NCI-H2196 (cell line): Measurements from ENCODE around the gene ELOB.

ENCODE experiments used
- DNase-seq: peaks from one replicate; lab custom pipeline; 2025; ENCODE audit not compliant: unreplicated experiment; lab: John Stamatoyannopoulos, UW

ELOB gene

DNA sequence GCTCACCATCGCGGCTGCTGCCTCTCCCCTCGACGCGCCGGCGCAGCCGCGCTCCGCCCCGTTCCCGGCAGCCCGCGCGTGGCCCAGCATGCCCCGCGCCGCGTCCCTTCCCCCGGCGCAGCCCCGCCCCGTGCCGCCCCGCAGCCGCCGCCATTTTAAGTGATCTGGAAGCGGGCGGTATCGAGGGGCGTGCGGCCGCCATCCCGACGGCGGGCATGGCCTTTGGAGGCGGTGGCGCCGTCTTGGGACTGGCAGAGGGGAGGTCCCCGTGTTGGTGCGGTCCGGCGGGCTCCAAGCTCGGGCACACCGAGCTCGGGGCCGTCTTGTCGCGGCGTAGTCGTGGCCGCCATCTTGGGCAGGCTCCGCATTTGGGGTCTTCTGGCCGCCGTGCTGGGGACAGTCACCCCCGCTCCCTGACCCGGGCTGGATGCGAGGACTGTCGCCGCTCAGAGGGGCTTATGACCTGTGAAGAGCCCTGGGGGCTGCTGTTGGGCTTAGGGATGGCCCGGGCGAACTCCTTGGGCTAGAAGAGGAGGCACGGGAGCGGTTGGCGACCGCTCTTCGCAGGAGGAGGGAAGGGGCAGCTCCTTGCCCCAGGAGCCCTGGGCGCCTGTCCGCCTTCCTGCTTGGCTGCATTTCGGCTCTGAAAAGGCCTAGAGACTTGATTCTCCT, at the start of gene ELOB:
Gene ELOB (minus strand): TSS at position 50 of the 672 bp plus-strand sequence. CDS start 41 bp downstream, at position 9.
- DNase-seq: peak; percentile 88

GRCh38 chr16:2825906-2826305, 48.8 kb upstream of the ELOB start:
- DNase-seq: no peak

DNA sequence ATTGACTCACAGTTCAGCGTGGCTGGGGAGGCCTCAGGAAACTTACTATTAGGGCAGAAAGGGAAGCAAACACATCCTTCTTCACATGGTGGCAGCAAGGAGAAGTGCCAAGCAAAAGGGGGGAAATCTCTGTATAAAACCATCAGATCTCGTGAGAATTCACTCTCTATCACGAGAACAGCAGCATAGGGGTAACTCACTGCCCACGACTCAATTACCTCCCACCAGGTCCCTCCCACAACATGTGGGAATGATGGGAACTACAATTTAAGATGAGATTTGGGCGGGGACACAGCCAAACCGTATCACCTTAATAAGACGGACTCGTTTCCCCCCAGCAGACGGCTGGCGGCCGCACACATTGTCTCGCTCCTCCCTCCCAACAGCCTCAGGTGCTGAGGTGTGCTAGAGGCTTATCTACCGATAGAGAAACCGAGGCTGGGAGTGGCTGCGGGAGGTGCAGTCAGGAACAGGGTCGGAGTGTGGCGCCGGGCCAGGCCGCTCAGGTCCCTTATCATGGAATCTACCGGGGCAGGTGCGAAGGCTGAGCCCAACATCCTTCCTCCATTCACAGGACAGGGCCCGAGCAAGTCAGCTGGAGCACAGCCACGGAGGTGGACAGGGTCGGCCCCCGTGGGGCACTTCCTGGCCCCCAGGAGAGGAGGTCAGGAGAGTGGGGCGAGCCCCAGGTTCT, 48.1 kb upstream of the ELOB start:
- DNase-seq: no peak

- DNase-seq: no peak
Measured at GRCh38 chr16:2824626-2825025, 47.5 kb upstream of the ELOB start.

- DNase-seq: no peak
Measured at GRCh38 chr16:2822496-2822895, 45.4 kb upstream of the ELOB start.

DNA sequence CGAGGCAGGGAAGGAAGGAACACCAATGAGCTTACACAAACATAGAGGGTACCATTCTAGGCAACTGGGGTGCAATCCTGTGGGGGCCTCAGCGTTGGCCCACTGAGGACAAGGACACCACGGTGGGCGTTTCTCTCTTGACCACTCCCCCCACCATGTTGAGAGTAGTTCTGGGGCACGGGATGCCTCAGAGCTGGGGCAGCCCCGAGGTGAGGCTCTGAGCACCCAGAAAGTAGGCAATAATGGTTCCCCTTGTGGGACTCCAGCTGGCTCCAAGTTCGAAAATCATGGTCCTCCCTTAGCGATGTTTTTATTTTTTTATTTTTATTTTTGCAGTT, 45.0 kb upstream of the ELOB start:
- DNase-seq: no peak

DNA sequence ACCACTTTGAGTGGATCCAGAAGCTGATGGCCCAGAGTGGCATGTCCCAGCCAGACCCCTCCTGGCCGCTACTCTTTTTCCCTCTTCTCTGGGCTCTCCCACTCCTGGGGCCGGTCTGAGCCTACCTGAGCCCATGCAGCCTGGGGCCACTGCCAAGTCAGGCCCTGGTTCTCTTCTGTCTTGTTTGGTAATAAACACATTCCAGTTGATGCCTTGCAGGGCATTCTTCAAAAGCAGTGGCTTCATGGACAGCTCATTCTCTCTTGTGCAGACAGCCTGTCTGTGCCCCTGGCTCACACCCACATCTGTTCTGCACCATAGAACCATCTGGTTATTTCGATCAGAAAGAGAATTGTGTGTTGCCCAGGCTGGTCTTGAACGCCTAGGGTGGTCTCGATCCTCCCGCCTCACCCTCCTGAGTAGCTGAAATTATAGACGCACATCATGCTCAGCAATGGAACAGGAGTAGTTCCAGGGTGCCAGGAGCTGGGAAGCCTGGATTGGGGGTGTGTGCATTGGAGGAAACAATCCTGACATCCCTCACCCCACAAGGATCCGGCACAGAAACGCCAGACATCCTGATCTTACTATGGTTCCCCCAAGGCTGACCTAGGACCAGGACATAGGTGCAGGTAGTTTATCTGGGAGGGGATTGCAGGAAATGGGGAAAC, 44.5 kb upstream of the ELOB start:
- no peak for DNase-seq

DNA sequence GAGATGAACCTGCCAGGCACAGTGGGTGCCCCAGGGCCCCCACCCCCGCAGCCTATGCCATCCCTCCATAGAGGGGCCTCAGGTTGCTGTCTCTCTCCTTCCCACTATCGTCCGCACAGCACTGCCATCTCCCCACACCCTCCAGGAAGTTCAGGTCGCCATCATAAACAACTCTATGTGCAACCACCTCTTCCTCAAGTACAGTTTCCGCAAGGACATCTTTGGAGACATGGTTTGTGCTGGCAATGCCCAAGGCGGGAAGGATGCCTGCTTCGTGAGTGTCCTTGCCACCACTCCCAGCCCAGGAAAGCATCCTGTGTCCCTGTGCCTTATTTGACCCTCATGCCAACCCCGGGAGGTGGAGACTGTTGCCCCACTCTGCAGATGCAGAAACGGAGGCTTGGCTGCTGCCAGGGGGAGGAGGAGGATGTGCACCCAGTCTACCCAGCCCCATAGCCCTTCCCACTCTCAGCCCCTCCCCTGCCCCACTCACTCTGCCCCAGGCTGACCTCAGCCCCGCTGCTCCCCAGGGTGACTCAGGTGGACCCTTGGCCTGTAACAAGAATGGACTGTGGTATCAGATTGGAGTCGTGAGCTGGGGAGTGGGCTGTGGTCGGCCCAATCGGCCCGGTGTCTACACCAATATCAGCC, 43.9 kb upstream of the ELOB start:
- DNase-seq: no peak

- no peak for DNase-seq
Measured at GRCh38 chr16:2819939-2820835, 43.1 kb upstream of the ELOB start.

- DNase-seq: no peak
Measured at GRCh38 chr16:2819179-2819938, 42.3 kb upstream of the ELOB start.

DNA sequence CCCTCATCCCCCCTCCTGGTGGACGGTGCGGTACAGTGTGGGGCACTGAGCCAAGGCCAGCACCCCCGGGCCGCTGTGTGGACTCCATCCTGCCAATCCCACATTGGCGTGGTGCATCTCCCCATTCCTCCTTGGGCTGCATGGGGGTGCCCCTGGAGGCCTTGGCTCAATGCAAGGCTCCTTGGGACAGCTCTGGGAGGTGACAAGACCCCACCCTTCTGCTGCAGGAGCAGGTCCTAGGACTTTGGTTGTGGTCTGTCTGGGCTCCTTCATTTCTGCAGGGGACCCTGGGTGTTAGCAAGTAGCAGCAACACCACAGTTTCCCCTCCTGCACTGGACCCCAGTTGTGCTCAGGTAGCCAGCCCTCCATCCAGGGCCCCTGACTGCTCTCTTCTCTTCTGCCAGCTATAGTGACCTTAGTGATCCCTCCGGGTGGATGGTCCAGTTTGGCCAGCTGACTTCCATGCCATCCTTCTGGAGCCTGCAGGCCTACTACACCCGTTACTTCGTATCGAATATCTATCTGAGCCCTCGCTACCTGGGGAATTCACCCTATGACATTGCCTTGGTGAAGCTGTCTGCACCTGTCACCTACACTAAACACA, 41.3 kb upstream of the ELOB start:
- no peak for DNase-seq

GRCh38 chr16:2817340-2818271, 40.5 kb upstream of the ELOB start:
- no peak for DNase-seq

DNA sequence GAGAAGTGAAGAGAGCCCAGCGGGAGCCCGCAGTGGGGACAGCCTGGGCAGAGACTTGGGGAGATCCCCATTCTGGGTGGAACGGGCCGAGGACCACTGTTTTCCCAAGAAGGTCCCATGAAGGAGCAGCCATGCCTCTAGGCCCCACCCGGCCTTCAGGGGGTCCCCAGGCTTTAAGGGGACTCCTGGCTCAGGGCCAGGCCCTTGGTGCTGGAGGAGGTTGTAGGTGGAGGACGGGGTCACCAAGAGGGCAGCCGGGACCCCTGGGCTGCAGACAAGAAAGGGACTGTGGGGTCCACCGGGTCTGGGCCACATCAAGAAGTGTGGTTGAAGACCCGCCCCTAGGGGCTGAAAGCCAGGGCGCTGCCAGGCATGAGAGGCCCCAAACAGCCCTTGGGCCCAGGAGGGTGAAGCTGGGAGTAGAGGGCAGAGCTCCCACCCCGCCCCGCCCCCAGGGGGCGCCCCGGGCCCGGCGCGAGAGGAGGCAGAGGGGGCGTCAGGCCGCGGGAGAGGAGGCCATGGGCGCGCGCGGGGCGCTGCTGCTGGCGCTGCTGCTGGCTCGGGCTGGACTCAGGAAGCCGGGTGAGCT, 39.8 kb upstream of the ELOB start, which contains the start of gene PRSS21:
Gene PRSS21 (plus strand): TSS at position 487 of the 589 bp plus-strand sequence. CDS start 32 bp downstream, at position 519.
- no peak for DNase-seq

DNA sequence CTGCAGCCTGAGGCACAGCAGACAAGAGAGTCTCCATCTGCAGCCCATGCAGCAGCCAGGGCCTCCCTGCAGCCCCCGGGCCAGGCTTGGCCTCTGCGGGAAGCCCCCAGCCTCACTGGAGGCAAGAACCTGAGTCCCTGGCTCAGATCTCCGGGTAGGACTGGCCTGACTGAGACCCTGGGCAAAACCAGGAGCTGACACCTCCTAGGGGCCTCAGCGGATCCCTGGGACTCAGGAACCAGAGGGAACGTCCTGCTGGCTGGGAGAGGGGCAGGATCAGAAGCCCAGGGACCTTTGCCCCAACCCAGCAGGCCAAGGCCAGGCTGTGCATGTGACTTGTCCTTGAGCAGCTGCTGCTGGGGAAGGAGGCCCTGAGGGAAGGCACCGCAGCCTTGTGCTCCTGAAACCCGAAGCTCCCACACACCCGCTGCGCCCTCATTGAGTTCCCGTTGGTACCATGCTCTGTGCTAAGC, 38.3 kb upstream of the ELOB start:
- no peak for DNase-seq

DNA sequence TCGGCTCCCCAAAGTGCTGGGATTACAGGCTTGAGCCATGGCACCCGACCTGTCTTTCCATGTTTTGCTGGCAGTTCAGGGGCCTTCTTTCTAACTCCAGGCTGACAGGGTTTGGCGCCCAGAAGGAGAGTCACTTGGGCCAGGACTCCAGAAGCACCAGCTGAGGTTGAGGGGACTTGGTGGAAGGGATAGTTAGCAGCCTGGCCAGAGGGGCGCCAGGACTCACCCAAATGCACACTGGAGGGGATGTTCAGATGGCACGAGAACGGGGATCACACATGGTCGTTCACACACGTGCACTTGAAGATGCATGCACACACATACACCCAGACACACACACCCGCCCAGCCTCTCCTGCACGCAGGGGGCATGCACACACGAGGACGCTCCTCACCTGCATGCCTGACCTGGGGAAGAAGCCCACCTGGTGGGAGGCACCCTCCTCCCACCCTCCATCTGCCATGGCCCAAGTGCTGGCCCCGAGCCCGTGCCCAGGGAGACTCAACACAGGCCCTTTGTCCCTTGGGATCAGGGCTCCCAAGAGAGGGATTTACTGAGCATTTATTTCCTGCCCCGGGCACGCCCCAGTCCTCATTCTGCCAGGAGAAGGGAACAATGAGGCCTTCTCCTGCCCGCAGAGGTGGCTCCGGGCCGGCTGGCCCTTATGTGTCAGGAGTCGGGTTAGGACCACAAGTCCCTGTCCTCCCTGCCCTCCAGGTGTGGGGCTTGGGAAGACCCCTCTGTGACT, 37.6 kb upstream of the ELOB start:
- DNase-seq: no peak

DNA sequence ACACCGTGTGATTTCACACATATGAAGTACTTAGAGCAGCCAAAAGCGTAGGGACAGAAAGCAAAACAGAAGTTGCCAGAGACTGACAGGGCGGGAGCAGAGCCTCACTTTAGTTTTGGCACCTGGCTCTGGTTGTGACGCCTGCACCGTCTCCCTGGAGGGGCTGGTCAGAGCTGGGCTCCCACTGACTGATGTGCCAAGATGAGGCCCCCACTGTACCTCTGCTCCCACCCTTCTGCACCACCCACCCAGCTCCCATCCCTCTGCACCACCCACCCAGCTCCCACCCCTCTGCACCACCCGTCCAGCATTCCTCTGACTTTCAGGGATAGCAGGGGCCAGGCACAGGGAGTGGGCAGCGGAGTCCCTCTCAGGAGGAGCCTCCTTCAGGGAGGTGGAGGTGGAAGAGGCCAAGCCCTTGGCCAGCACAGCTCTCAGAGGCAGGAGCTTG, 36.7 kb upstream of the ELOB start:
- no peak for DNase-seq
